Prostate gland (tissue), 2 donors: ENCODE data around the gene ATP5PB.

ENCODE experiments used
- POLR2A ChIP-seq: fragments of 450-650 bp; IDR thresholded peaks from one replicate; pipeline ENCODE4 v1.6.1; 2016; ENCODE audit warnings: antibody characterized with exemption, mild to moderate bottlenecking
- POLR2AphosphoS5 ChIP-seq: sonication (generic); formaldehyde crosslinking; IDR thresholded peaks from one replicate; pipeline ENCODE4 v1.6.1; 2017; ENCODE audit warnings: antibody characterized with exemption
- TF ChIP-seq, protein P1 (sequence below), 4 experiments: fragments of 200-600 bp in 2 of 4; fragments of 450-650 bp in 2 of 4; sonication (generic) in 2 of 4; IDR thresholded peaks; 1 replicate in 3 of 4; 2 replicates in 1 of 4; pipeline ENCODE4 v1.5.1; 2016 to 2019; ENCODE audit warnings: antibody characterized with exemption in 4 of 4, mild to moderate bottlenecking in 2 of 4, moderate library complexity in 2 of 4

GRCh38 chr1:111448482-111448917, 764 bp upstream of the ATP5PB start:
- TF ChIP-seq, protein P1, sequence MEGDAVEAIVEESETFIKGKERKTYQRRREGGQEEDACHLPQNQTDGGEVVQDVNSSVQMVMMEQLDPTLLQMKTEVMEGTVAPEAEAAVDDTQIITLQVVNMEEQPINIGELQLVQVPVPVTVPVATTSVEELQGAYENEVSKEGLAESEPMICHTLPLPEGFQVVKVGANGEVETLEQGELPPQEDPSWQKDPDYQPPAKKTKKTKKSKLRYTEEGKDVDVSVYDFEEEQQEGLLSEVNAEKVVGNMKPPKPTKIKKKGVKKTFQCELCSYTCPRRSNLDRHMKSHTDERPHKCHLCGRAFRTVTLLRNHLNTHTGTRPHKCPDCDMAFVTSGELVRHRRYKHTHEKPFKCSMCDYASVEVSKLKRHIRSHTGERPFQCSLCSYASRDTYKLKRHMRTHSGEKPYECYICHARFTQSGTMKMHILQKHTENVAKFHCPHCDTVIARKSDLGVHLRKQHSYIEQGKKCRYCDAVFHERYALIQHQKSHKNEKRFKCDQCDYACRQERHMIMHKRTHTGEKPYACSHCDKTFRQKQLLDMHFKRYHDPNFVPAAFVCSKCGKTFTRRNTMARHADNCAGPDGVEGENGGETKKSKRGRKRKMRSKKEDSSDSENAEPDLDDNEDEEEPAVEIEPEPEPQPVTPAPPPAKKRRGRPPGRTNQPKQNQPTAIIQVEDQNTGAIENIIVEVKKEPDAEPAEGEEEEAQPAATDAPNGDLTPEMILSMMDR (IDR thresholded peaks at IDR 0.05) = no peak
- no peak for TF ChIP-seq POLR2A
- TF ChIP-seq POLR2AphosphoS5 = no peak
